Chondrocyte (in vitro differentiated cells): ENCODE measurements around the gene ACTA2. TPM values are rescaled to one million over a fixed set of nuclear protein-coding genes. Genes with fewer than 3 reads are reported as not detected.

Experiments used
- DNase-seq: peaks from one replicate; pipeline ENCODE4 v3.0.0; 2021; ENCODE audit warnings: mixed read lengths, low spot score
- H3K27ac Mint-ChIP-seq: one replicate; pipeline ENCODE4 v1.8.0; 2021; ENCODE audit warnings: mild to moderate bottlenecking, moderate library complexity, mixed read lengths; ENCODE audit not compliant: unreplicated experiment
- H3K27me3 Mint-ChIP-seq: 2 replicates; pipeline ENCODE4 v1.8.0; 2021; ENCODE audit warnings: low read depth, mixed read lengths
- H3K36me3 Mint-ChIP-seq: 2 replicates; pipeline ENCODE4 v1.8.0; 2021; ENCODE audit warnings: low read depth, mixed read lengths
- H3K4me1 Mint-ChIP-seq: 2 replicates; pipeline ENCODE4 v1.8.0; 2021; ENCODE audit warnings: low read depth, mild to moderate bottlenecking, mixed read lengths
- H3K4me3 Mint-ChIP-seq: one replicate; pipeline ENCODE4 v1.8.0; 2021; ENCODE audit warnings: mild to moderate bottlenecking, moderate library complexity, mixed read lengths; ENCODE audit not compliant: unreplicated experiment
- H3K9me3 Mint-ChIP-seq: 2 replicates; pipeline ENCODE4 v1.8.0; 2021; ENCODE audit warnings: low read depth, mixed read lengths
- total RNA-seq: library from RNA; stranded (reverse); gene quantifications from 3 replicates; pipeline ENCODE4 v1.2.1, GENCODE V29; 2021
- TF ChIP-seq, protein P1 (sequence below): fragments of 200-600 bp; sonication (generic); IDR thresholded peaks from 2 replicates; pipeline ENCODE4 v1.5.0; 2021; ENCODE audit warnings: antibody characterized with exemption, mild to moderate bottlenecking, moderate library complexity

Gene ACTA2
- total RNA-seq, 1 donor from 2014 or later: 4,145 TPM

DNA sequence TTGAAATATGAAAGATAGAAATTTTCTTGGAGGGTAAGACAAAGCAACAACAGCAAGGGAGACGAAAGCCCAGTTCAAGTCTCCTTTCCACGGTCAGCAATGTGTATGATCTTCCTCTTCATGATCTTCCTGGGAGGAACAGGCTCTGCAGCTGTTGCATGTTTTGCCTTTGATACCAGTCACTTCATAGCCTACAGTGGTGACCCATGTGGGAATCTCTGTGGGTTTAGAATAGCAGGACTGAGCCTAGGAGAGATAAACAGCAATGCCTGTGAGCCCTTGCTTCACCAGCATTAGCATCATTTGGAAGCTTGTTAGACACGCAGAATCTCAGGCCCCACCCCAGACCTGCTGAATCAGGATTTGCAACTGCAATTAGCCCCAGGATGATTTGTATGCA lies 40.7 kb downstream of the ACTA2 start:
- H3K36me3 Mint-ChIP-seq: no peaks in the 10 kb centered on the region
- no peak for DNase-seq
- no peak overlapping the region for H3K4me3 Mint-ChIP-seq
- TF ChIP-seq, protein P1, sequence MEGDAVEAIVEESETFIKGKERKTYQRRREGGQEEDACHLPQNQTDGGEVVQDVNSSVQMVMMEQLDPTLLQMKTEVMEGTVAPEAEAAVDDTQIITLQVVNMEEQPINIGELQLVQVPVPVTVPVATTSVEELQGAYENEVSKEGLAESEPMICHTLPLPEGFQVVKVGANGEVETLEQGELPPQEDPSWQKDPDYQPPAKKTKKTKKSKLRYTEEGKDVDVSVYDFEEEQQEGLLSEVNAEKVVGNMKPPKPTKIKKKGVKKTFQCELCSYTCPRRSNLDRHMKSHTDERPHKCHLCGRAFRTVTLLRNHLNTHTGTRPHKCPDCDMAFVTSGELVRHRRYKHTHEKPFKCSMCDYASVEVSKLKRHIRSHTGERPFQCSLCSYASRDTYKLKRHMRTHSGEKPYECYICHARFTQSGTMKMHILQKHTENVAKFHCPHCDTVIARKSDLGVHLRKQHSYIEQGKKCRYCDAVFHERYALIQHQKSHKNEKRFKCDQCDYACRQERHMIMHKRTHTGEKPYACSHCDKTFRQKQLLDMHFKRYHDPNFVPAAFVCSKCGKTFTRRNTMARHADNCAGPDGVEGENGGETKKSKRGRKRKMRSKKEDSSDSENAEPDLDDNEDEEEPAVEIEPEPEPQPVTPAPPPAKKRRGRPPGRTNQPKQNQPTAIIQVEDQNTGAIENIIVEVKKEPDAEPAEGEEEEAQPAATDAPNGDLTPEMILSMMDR: no peak
- no peaks in the 10 kb centered on the region for H3K9me3 Mint-ChIP-seq
- H3K4me1 Mint-ChIP-seq: no peaks in the 10 kb centered on the region
- H3K27me3 Mint-ChIP-seq: no peaks in the 10 kb centered on the region
- H3K27ac Mint-ChIP-seq: no peak overlapping the region

DNA sequence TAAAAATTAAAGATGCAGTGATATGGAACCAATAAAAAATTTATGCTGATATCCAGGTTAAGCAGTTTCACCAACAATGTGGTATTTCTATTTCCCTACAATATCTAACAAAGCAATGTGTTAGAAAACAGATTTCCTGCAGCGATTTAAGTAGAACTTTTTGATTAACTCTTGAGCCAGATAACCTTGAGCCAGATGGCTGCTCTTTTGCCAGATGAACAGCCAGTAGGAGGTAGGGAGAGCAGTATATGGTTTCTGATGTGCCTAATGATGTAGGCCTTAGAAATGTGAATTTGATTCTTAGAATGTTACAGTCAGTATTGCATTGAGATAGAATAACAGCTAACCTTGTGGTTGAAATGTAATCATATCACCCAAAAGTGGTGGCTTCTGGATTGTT lies 41.5 kb downstream of the ACTA2 start:
- TF ChIP-seq, protein P1: no peak
- H3K27ac Mint-ChIP-seq: no peak overlapping the region
- H3K9me3 Mint-ChIP-seq: no peaks in the 10 kb centered on the region
- H3K4me1 Mint-ChIP-seq: no peaks in the 10 kb centered on the region
- no peaks in the 10 kb centered on the region for H3K27me3 Mint-ChIP-seq
- H3K36me3 Mint-ChIP-seq: no peaks in the 10 kb centered on the region
- H3K4me3 Mint-ChIP-seq: no peak overlapping the region
- no peak for DNase-seq

DNA sequence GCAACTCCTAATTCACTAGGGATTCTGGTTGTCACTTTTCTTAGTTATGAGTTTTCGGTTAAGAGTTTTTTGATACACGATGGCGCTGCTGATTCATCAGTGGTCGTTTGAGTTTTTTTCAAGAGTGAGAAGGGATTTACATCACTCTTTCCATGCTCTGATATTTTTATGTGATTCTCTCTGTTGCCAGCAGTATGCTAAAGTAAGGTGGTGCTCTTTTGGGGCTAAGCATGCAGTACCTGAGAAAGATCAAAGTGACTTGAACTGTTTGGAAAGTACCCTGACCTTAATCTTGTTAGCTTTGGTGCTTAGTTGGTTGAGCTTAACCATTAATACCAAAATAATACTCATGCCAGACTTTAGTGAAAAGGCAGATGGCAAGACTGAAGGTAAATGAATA lies 44.4 kb downstream of the ACTA2 start:
- TF ChIP-seq, protein P1: no peak
- no peaks in the 10 kb centered on the region for H3K27me3 Mint-ChIP-seq
- no peaks in the 10 kb centered on the region for H3K9me3 Mint-ChIP-seq
- no peaks in the 10 kb centered on the region for H3K4me1 Mint-ChIP-seq
- H3K27ac Mint-ChIP-seq: no peak overlapping the region
- H3K36me3 Mint-ChIP-seq: no peaks in the 10 kb centered on the region
- H3K4me3 Mint-ChIP-seq: no peak overlapping the region
- DNase-seq: no peak

DNA sequence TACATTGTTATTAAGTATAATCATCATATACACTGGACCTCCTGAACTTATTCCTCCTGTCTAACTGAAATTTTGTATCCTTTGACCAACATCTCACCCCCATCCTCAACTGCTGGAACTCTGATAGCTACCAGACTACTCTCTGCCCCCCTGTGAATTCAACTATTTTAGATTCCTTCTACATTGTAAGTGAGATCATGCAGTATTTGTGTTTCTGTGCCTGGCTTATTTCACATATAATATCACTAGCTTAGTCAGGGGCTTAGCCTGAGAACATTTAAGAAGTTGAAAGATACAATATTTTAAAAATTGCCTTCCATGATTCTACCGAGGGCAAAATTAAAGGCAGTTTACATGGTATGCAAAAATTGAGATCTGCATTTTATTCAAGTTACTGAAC lies 45.7 kb downstream of the ACTA2 start:
- no peaks in the 10 kb centered on the region for H3K36me3 Mint-ChIP-seq
- H3K27me3 Mint-ChIP-seq: no peaks in the 10 kb centered on the region
- no peak overlapping the region for H3K4me3 Mint-ChIP-seq
- no peaks in the 10 kb centered on the region for H3K9me3 Mint-ChIP-seq
- no peak for DNase-seq
- peaks cover 4% of the 10 kb centered on the region for H3K4me1 Mint-ChIP-seq
- no peak overlapping the region for H3K27ac Mint-ChIP-seq
- TF ChIP-seq, protein P1: no peak

DNA sequence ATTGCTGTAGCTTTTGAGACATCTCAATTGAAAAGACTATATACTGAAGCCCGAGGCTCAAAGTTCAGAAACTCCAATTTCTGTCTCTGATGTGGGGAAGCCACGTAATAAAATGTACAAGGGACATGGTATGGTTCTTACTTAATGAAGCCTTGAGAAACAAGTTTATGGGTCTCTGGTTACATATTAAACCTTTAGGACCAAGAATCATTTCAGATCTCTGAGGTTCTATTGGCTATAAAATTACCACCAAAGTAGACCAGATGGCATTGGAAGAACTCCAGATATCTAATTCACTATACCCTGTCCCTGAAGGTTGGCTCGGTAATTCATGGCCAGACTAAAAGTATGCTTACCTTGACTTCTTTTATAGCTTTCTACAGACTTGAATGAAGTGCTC lies 48.9 kb downstream of the ACTA2 start:
- H3K27me3 Mint-ChIP-seq: no peaks in the 10 kb centered on the region
- H3K27ac Mint-ChIP-seq: no peak overlapping the region
- no peak overlapping the region for H3K4me3 Mint-ChIP-seq
- TF ChIP-seq, protein P1: no peak
- no peak for DNase-seq
- no peaks in the 10 kb centered on the region for H3K9me3 Mint-ChIP-seq
- no peaks in the 10 kb centered on the region for H3K36me3 Mint-ChIP-seq
- H3K4me1 Mint-ChIP-seq: peaks cover 10% of the 10 kb centered on the region
